Fibroblast of peridontal ligament (primary cell): Measurements from ENCODE around the gene LIPE.

ENCODE experiments used
- DNase-seq: peaks from one replicate; pipeline ENCODE4 v3.0.0-alpha.2; 2010; ENCODE audit errors: extremely low read depth

LIPE gene

GRCh38 chr19:42412661-42413076, 14.5 kb downstream of the LIPE start:
- DNase-seq: no peak

GRCh38 chr19:42412227-42412626, 15.0 kb downstream of the LIPE start:
- DNase-seq: no peak

GRCh38 chr19:42411581-42412178, 15.5 kb downstream of the LIPE start:
- DNase-seq: no peak

- DNase-seq: no peak
Observed at GRCh38 chr19:42410371-42410770, 16.8 kb downstream of the LIPE start.

GRCh38 chr19:42409477-42409876, 17.7 kb downstream of the LIPE start:
- DNase-seq: peak; percentile 16

- DNase-seq: no peak
Observed at GRCh38 chr19:42407816-42408175, 19.4 kb downstream of the LIPE start.

- DNase-seq: no peak
Observed at GRCh38 chr19:42407085-42407815, 19.9 kb downstream of the LIPE start.

- DNase-seq: no peak
Observed at GRCh38 chr19:42406111-42406510, 21.1 kb downstream of the LIPE start.

- no peak for DNase-seq
Observed at GRCh38 chr19:42403586-42403985, 23.6 kb downstream of the LIPE start.

GRCh38 chr19:42402376-42403116, 24.6 kb downstream of the LIPE start:
- DNase-seq: no peak

- DNase-seq: peak; percentile 81
Observed at GRCh38 chr19:42401365-42402303, 25.6 kb downstream of the LIPE start.

GRCh38 chr19:42400404-42400803, 26.8 kb downstream of the LIPE start:
- no peak for DNase-seq

GRCh38 chr19:42397263-42398166, 29.7 kb downstream of the LIPE start:
- no peak for DNase-seq

GRCh38 chr19:42396381-42397262, 30.6 kb downstream of the LIPE start:
- peak; percentile 99 for DNase-seq

GRCh38 chr19:42394751-42395150, 32.4 kb downstream of the LIPE start:
- no peak for DNase-seq

- DNase-seq: no peak
Observed at GRCh38 chr19:42392165-42392564, 35.0 kb downstream of the LIPE start.

GRCh38 chr19:42389899-42390298, 37.3 kb downstream of the LIPE start, which contains the start of gene CNFN:
CNFN (minus strand) TSS chr19:42390297; CDS start chr19:42389037, 1,260 bp downstream.
- DNase-seq: no peak

GRCh38 chr19:42388851-42389489, 38.2 kb downstream of the LIPE start:
- no peak for DNase-seq
